Measurements from ENCODE around the gene SH3PXD2B.

The SH3PXD2B gene

GRCh38 chr5:172299916-172300439 lies 154.3 kb downstream of the SH3PXD2B start:
- no peak overlapping the region for H3K27ac ChIP-seq (replicated peaks)

GRCh38 chr5:172294831-172295230 lies 159.5 kb downstream of the SH3PXD2B start:
- no peak for DNase-seq (ENCODE audit: low read depth in 1 of 2, low spot score in 1 of 2)
- H3K27ac ChIP-seq (replicated peaks), result no peak overlapping the region
- H3K27me3 ChIP-seq (ENCODE audit: insufficient read depth, poor library complexity, severe bottlenecking), result no peaks in the 10 kb centered on the region
- H3K4me3 ChIP-seq (replicated peaks; ENCODE audit: insufficient read depth, low read length), result no peak overlapping the region
- TF ChIP-seq GABPA (IDR thresholded peaks at IDR 0.05; ENCODE audit: low read depth) (no peak), CTCF (IDR thresholded peaks at IDR 0.05; ENCODE audit: insufficient read depth, low read length) (no peak), POLR2AphosphoS5 (IDR thresholded peaks at IDR 0.05; ENCODE audit: low read depth) (no peak), REST (IDR thresholded peaks at IDR 0.05; ENCODE audit: insufficient replicate concordance, low read depth) (no peak), SPI1 (IDR thresholded peaks at IDR 0.05; ENCODE audit: borderline replicate concordance, low read depth) (no peak)

More at GRCh38 chr5:172299916-172300439, 154.3 kb downstream of the SH3PXD2B start:
- DNase-seq (ENCODE audit: low read depth in 1 of 2, low spot score in 1 of 2), result no peak
- no peak overlapping the region for H3K4me3 ChIP-seq (replicated peaks; ENCODE audit: insufficient read depth, low read length)
- H3K27me3 ChIP-seq (ENCODE audit: insufficient read depth, poor library complexity, severe bottlenecking), result no peaks in the 10 kb centered on the region
- no peak for TF ChIP-seq CTCF (IDR thresholded peaks at IDR 0.05; ENCODE audit: insufficient read depth, low read length)
- TF ChIP-seq SPI1 (IDR thresholded peaks at IDR 0.05; ENCODE audit: borderline replicate concordance, low read depth), result no peak
- TF ChIP-seq REST (IDR thresholded peaks at IDR 0.05; ENCODE audit: insufficient replicate concordance, low read depth), result no peak

GRCh38 chr5:172293745-172294342 lies 160.5 kb downstream of the SH3PXD2B start:
- no peaks in the 10 kb centered on the region for H3K27me3 ChIP-seq (ENCODE audit: insufficient read depth, poor library complexity, severe bottlenecking)
- no peak for TF ChIP-seq SPI1 (IDR thresholded peaks at IDR 0.05; ENCODE audit: borderline replicate concordance, low read depth)
- no peak for TF ChIP-seq REST (IDR thresholded peaks at IDR 0.05; ENCODE audit: insufficient replicate concordance, low read depth)
- no peak for TF ChIP-seq POLR2AphosphoS5 (IDR thresholded peaks at IDR 0.05; ENCODE audit: low read depth)
- no peak for TF ChIP-seq GABPA (IDR thresholded peaks at IDR 0.05; ENCODE audit: low read depth)
- no peak for TF ChIP-seq CTCF (IDR thresholded peaks at IDR 0.05; ENCODE audit: insufficient read depth, low read length)
- no peak overlapping the region for H3K27ac ChIP-seq (replicated peaks)
- no peak overlapping the region for H3K4me3 ChIP-seq (replicated peaks; ENCODE audit: insufficient read depth, low read length)
- DNase-seq (ENCODE audit: low read depth in 1 of 2, low spot score in 1 of 2), result no peak
